Stromal cell of bone marrow (primary cell): ENCODE data around the gene PPARG.
"Not testable (repeated sequence)": the region's sequence is repeated elsewhere in the genome, so short reads cannot be mapped to it uniquely, and the experiment has no call there.

Experiments
- DNase-seq: peaks from one replicate; pipeline ENCODE4 v3.0.0-alpha.2; 2012; ENCODE audit warnings: low read depth

PPARG gene

GRCh38 chr3:12380461-12380860 lies 91.6 kb downstream of the PPARG start:
- no peak for DNase-seq

- no peak for DNase-seq
These were observed 92.3 kb downstream of the PPARG start for GRCh38 chr3:12381199-12381598.

GRCh38 chr3:12383218-12383617 lies 94.3 kb downstream of the PPARG start:
- DNase-seq, result no peak

- DNase-seq, result no peak
These were observed 95.8 kb downstream of the PPARG start for GRCh38 chr3:12384451-12385233.

GRCh38 chr3:12386514-12387291 lies 97.8 kb downstream of the PPARG start:
- not testable (repeated sequence) for DNase-seq

- no peak for DNase-seq
These were observed 99.3 kb downstream of the PPARG start for GRCh38 chr3:12388185-12388584.

GRCh38 chr3:12392101-12392878 lies 103.4 kb downstream of the PPARG start:
- DNase-seq, result no peak

- DNase-seq, result peak; percentile 90
These were observed 105.0 kb downstream of the PPARG start for GRCh38 chr3:12393894-12394293.

GRCh38 chr3:12394569-12395271 lies 105.8 kb downstream of the PPARG start:
- DNase-seq, result no peak

- no peak for DNase-seq
These were observed 106.6 kb downstream of the PPARG start for GRCh38 chr3:12395349-12396012.

- no peak for DNase-seq
These were observed 107.6 kb downstream of the PPARG start for GRCh38 chr3:12396471-12396870.

GRCh38 chr3:12399226-12399625 lies 110.4 kb downstream of the PPARG start:
- no peak for DNase-seq

GRCh38 chr3:12400616-12401194 lies 111.8 kb downstream of the PPARG start:
- peak; percentile 67 for DNase-seq

GRCh38 chr3:12401208-12401607 lies 112.3 kb downstream of the PPARG start:
- DNase-seq, result no peak

- DNase-seq, result peak; percentile 65
These were observed 116.8 kb downstream of the PPARG start for GRCh38 chr3:12405432-12406272.

GRCh38 chr3:12408984-12409683 lies 120.3 kb downstream of the PPARG start:
- DNase-seq, result no peak

- no peak for DNase-seq
These were observed 121.1 kb downstream of the PPARG start for GRCh38 chr3:12409684-12410596.

GRCh38 chr3:12413721-12414255 lies 124.9 kb downstream of the PPARG start:
- DNase-seq, result no peak
